Epithelial cell of esophagus (primary cell): ENCODE measurements around the gene ACER2.

Experiments used
- DNase-seq: peaks from one replicate; pipeline ENCODE4 v3.0.0; 2010; ENCODE audit warnings: low read depth
- H3K4me3 ChIP-seq: 2 replicates; pipeline ENCODE4 v1.5.1; 2011; ENCODE audit warnings: mild to moderate bottlenecking, low read length, control low read depth
- TF ChIP-seq, protein P1 (sequence below): IDR thresholded peaks from 2 replicates; pipeline ENCODE4 v1.5.1; 2011; ENCODE audit warnings: low read depth, mild to moderate bottlenecking, low read length, control low read depth, inconsistent platforms; ENCODE audit not compliant: insufficient read depth; ENCODE audit errors: missing control alignments

Gene ACER2

DNA sequence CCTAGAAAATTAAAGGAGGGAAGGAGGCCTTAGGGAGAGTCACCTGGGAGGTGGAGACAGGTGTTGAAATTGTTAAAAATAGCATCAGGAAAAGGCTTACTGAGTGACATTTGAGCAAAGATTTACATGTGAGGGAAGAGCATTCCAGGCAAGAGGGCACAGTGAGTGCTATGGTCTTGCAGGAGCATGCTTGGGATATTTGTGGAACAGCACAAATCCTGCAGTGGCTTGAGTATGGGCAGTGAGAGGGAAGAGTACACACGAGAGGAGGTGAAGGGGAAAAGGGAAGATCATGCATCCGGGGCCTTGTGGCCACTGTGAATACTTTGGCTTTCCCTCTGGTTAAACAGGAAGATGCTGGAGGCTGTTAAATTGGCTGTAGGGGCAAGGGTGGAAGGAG is 36.6 kb downstream of the ACER2 start:
- TF ChIP-seq, protein P1, sequence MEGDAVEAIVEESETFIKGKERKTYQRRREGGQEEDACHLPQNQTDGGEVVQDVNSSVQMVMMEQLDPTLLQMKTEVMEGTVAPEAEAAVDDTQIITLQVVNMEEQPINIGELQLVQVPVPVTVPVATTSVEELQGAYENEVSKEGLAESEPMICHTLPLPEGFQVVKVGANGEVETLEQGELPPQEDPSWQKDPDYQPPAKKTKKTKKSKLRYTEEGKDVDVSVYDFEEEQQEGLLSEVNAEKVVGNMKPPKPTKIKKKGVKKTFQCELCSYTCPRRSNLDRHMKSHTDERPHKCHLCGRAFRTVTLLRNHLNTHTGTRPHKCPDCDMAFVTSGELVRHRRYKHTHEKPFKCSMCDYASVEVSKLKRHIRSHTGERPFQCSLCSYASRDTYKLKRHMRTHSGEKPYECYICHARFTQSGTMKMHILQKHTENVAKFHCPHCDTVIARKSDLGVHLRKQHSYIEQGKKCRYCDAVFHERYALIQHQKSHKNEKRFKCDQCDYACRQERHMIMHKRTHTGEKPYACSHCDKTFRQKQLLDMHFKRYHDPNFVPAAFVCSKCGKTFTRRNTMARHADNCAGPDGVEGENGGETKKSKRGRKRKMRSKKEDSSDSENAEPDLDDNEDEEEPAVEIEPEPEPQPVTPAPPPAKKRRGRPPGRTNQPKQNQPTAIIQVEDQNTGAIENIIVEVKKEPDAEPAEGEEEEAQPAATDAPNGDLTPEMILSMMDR: no peak

DNA sequence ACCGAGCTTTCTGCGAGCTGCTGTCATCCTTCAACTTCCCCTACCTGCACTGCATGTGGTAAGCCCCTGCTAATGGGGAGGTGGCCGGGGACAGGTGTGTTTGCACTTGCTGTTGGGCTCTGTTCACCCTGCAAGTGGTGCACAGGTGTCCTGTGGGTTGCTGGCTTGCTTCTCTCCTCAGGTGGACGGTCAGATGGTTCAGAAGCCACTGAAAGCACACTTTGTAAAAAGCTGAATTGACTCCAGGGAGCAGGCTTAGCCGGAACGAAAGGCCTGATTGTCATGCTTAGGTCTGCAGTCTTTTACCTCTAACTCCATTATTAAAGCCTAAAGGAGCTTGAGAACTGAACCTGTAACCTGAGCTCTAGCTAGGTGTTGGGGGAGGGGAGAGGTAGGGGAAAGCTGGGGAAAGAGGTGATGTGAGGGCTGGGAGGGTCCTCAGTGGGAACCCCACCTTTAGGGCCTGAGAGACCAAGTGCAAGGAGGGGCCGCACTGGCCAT is 37.6 kb downstream of the ACER2 start:
- DNase-seq: no peak
- no peak overlapping the region for H3K4me3 ChIP-seq
- TF ChIP-seq, protein P1: no peak

More for the DNA sequence above, 36.6 kb downstream of the ACER2 start:
- no peak overlapping the region for H3K4me3 ChIP-seq
- no peak for DNase-seq

DNA sequence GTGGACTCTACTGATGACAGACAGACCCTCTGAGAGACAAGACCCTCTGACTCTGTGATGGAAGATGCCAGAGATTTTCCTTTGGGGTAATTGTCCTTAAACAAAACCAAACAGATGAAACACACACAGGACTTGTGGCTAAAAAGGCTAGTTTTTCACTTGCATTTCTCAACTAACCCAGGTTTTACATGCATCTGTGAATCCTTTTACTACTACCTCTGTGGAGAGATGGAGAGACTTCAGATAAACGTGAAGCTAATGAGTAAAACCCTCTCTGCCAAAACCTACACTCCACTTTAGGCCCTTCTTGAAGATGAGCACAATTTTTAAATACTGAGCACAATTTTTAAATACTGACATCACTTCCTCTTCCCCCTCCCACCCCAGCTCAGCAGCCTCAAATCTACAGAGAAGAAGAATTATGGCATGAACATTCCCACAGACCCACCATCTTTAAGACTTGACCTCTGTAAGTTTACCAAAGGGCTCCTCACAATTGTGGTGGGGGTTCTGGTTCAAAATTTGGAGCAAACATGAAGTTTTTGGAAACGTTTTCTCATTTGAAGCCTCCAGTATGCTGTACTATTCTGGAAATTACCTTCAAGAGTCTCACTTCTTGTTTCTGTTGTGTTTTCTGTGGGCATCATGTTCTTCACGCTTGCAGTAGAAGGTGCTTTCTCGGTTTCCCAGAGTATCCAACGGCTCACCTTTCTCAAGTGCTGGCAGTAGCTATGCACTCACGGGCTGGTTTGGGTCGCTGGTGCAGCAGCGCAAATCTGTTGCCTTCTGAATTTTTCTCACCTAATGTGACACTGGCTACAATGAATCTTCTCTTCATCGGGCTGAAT is 42.7 kb downstream of the ACER2 start:
- TF ChIP-seq, protein P1: no peak

DNA sequence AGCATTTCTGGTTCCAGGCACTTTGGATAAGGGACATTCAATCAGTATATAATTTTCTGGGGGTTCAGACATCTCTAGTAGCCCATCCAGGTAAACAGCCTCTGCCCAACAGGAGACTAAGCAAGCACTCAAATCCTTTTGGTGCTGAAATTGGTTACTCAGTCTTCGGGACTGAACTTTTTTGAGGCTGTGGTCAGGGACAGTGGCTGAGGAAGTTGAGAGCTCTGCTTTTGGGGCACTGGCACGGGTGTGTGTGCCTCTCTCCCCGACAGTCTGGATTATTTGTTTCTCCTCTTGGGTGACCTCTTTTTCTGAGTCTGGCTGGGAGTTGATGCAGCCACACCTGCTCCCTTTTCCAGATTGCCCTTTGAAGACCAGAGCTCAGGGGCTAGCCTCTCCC is 47.6 kb downstream of the ACER2 start:
- no peak overlapping the region for H3K4me3 ChIP-seq
- TF ChIP-seq, protein P1: no peak
- no peak for DNase-seq

More for the DNA sequence above, 42.7 kb downstream of the ACER2 start:
- DNase-seq: no peak
- no peak overlapping the region for H3K4me3 ChIP-seq

DNA sequence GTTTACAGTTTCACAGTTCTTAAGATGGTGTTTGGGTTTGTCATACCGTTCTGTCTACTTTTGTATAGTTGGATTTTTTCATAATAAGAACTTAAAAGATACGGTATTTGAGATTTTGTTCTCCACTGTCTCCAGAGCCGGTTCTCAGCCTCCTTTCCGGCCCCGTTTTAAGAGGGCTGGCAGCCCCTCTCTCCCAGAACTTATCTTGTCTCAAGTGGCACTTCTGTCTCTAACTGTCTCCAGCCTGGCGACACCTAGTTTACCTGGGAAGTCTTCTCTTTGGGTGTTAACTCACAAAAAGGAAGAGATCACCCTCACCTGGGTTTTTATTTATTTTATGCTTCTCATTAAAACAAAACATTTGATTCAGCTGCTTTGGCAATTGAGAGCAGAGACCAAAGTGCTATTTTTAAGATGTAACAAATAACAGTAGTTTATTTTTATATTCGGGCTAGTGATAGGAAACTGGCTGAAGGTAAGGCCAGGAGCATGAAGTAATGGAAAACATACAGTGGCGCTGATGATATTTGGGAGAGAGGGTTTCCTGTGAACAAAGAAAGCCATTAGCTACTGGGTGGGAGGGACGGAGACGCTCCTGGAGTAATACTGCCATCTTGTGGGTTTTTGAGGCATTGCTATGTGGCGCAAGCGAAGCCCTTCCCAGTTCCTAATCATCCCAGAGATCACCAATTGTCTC is 48.3 kb downstream of the ACER2 start:
- peak; percentile 76 for DNase-seq
- TF ChIP-seq, protein P1: peak; percentile 97
- H3K4me3 ChIP-seq: no peak overlapping the region

DNA sequence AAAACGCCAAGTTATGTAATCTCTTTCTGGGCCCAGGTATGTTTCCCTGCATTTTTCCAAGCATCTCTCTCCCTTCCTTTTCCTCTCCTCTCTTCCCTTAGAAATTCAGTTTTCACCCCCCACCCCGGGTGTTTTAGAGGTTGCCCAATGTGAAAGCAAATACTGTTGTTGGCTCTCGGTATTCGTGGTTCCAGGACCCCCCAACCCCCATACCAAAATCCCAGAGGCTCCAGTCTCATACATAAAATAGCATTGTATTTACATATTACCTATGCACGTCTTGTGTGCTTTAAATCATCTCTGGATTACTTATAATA is 48.8 kb downstream of the ACER2 start:
- TF ChIP-seq, protein P1: no peak
- H3K4me3 ChIP-seq: no peak overlapping the region
- DNase-seq: no peak

DNA sequence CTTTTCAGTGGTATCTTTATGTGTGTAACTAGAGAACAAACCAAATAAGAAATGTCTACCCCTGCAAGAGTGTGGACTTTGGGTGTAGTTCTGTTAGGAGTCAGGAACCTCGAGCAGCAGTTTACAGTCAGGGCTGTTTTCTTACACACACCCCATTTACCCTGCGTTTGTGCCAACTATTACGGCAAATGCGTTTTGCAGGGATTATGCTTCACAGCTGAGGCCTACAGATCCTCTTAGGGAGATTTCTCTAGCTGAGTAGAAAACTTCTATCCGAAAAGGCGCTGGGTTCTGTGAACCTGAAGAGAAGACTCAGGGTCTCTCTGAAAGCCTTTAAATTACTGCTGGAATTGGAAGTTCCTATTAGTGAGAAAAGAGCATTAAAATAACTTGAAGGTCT is 51.4 kb downstream of the ACER2 start:
- no peak for DNase-seq
- no peak overlapping the region for H3K4me3 ChIP-seq
- TF ChIP-seq, protein P1: no peak
